ENCODE data around the gene NPW.

NPW gene

DNA sequence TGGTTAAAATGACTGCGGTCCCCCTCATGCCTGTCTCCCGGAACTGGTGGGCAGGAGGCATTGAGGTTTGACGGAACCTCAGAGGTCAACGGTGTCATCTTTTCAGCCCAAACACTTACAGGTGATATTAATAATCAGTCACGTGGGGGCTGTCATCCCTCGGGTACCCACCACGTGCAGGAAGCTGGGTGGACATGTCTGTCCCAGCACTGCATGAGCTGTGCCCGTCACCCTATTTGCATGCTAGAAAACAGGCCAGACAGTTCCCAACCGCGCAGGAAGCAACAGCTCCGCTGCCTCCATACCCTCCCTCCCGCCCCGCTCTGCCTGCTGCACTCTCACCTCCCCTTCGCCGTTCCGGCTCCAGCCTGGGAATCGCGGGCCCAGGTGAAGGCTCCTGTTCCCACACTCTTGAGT is 28.4 kb upstream of the NPW start:
- Histone ChIP-seq H3K36me3 (ENCODE audit: control insufficient read depth in 4 of 4, insufficient read depth in 4 of 4, low read length in 3 of 4) (peaks cover 0 to 13% (median 9%) of the 10 kb centered on the region in 4 experiments), H3K9me3 (ENCODE audit: control extremely low read depth in 1 of 5, control insufficient read depth in 4 of 5, insufficient read depth in 2 of 5, low read depth in 1 of 5, low read length in 4 of 5) (no peaks in the 10 kb centered on the region), H3K27me3 (replicated peaks in 2 of 5; ENCODE audit: control insufficient read depth in 4 of 5, insufficient read depth in 5 of 5, low read length in 4 of 5) (peaks cover 0 to 45% (median 22%) of the 10 kb centered on the region in 5 experiments), H3K4me1 (ENCODE audit: control extremely low read depth in 1 of 4, control insufficient read depth in 4 of 4, insufficient read depth in 4 of 4, low read length in 3 of 4) (peaks cover 0 to 29% (median 21%) of the 10 kb centered on the region in 4 experiments), H3K4me3 (ENCODE audit: control insufficient read depth in 1 of 7, extremely low read depth in 1 of 7, insufficient read depth in 4 of 7, low read depth in 2 of 7, low read length in 6 of 7) (peak overlapping the region in 4 of 7 experiments; percentile 46 to 66 (median 58)), H3K27ac (ENCODE audit: insufficient read depth in 1 of 2, low read depth in 1 of 2, low read length in 2 of 2, poor library complexity in 1 of 2, severe bottlenecking in 2 of 2) (no peak overlapping the region)
- CTCF ChIA-PET, result no interaction called here
- peak in 2 of 3 donors; percentile 43 to 48 for DNase-seq
- 1% methylated on average over 15 of the region's 18 CpGs for WGBS (ENCODE audit: insufficient coverage)
- POLR2A ChIA-PET, result interaction anchor here (1.2 to 1.5 kb wide), 2 partner anchors 26 to 157 kb away, joined by 3 read pairs; partner anchors contain the start of gene RPS2

DNA sequence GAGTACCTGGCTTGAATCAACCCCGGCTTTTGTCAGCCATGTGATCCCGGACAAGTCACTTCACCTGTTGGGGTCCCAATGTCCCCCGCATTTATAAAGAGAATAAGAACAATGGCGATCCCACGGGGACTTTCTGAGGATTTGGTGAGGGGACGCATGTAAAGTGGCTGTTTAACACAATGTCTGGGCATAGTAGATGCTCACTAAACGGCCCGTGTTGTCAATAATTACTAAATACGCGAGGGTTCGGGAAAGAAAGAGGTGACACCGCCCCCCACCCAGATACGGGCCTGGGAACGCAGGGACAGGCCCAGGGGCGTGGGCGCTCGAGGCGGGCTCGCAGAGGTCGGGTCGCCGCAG is 28.0 kb upstream of the NPW start:
- peaks cover 0 to 9% (median 5%) of the 10 kb centered on the region in 4 experiments for H3K36me3 ChIP-seq (ENCODE audit: control insufficient read depth in 4 of 4, insufficient read depth in 4 of 4, low read length in 3 of 4)
- H3K27me3 ChIP-seq (replicated peaks in 2 of 5; ENCODE audit: control insufficient read depth in 4 of 5, insufficient read depth in 5 of 5, low read length in 4 of 5), result peaks cover 0 to 45% (median 22%) of the 10 kb centered on the region in 5 experiments
- CTCF ChIA-PET, result no interaction called here
- POLR2A ChIA-PET, result interaction anchor here (1.0 to 1.5 kb wide), 3 partner anchors 26 to 164 kb away, joined by 3 to 6 read pairs (median 3); partner anchors contain the start of genes RPS2 and TRAF7
- H3K4me1 ChIP-seq (ENCODE audit: control extremely low read depth in 1 of 4, control insufficient read depth in 4 of 4, insufficient read depth in 4 of 4, low read length in 3 of 4), result peaks cover 0 to 29% (median 21%) of the 10 kb centered on the region in 4 experiments
- 10% methylated on average over 18 of the region's 22 CpGs for WGBS (ENCODE audit: insufficient coverage)
- H3K27ac ChIP-seq (ENCODE audit: insufficient read depth in 1 of 2, low read depth in 1 of 2, low read length in 2 of 2, poor library complexity in 1 of 2, severe bottlenecking in 2 of 2), result no peak overlapping the region
- no peak for DNase-seq
- no peaks in the 10 kb centered on the region for H3K9me3 ChIP-seq (ENCODE audit: control extremely low read depth in 1 of 5, control insufficient read depth in 4 of 5, insufficient read depth in 2 of 5, low read depth in 1 of 5, low read length in 4 of 5)
- H3K4me3 ChIP-seq (ENCODE audit: control insufficient read depth in 1 of 7, extremely low read depth in 1 of 7, insufficient read depth in 4 of 7, low read depth in 2 of 7, low read length in 6 of 7), result peak overlapping the region in 4 of 7 experiments; percentile 46 to 66 (median 51)

DNA sequence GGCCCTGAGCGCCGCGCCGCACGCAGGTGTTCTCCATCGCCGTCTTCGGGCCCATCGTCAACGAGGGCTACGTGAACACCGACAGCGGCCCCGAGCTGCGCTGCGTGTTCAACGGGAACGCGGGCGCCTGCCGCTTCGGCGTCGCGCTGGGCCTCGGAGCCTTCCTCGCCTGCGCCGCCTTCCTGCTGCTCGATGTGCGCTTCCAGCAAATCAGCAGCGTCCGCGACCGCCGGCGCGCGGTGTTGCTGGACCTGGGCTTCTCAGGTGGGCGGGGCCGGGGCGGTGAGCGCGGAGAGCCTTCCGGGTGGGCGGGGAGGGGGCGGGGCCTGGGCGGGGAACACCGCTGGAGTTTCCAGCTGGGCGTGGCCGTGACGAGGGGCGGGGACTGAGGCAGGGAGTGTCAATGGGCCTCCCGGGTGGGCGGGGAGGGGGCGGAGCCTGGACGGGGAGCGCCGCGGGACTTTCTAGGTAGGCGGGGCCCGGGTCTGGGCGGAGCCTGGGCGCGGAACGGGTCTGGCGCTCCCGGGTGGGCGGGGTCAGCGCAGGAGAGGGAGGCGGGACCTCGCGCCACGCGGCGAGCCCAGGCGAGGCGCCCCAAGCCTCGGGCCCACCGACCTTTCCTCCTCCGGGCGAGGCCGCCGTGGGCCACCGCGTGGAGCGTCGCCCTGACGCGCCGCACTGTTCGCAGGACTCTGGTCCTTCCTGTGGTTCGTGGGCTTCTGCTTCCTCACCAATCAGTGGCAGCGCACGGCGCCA is 27.5 kb upstream of the NPW start:
- H3K4me3 ChIP-seq (ENCODE audit: control insufficient read depth in 1 of 7, extremely low read depth in 1 of 7, insufficient read depth in 4 of 7, low read depth in 2 of 7, low read length in 6 of 7), result peak overlapping the region in 4 of 7 experiments; percentile 46 to 66 (median 51)
- peaks cover 0 to 45% (median 22%) of the 10 kb centered on the region in 5 experiments for H3K27me3 ChIP-seq (replicated peaks in 2 of 5; ENCODE audit: control insufficient read depth in 4 of 5, insufficient read depth in 5 of 5, low read length in 4 of 5)
- peak; percentile 89 to 93 (median 92) for DNase-seq
- H3K27ac ChIP-seq (ENCODE audit: insufficient read depth in 1 of 2, low read depth in 1 of 2, low read length in 2 of 2, poor library complexity in 1 of 2, severe bottlenecking in 2 of 2), result no peak overlapping the region
- ChIA-PET POLR2A (interaction anchor here (1.0 to 1.5 kb wide), 3 partner anchors 27 to 163 kb away, joined by 3 to 6 read pairs (median 3); partner anchors contain the start of genes RPS2 and TRAF7), CTCF (no interaction called here)
- 4% methylated on average over 71 of the region's 96 CpGs for WGBS (ENCODE audit: insufficient coverage)
- H3K4me1 ChIP-seq (ENCODE audit: control extremely low read depth in 1 of 4, control insufficient read depth in 4 of 4, insufficient read depth in 4 of 4, low read length in 3 of 4), result peaks cover 0 to 29% (median 21%) of the 10 kb centered on the region in 4 experiments
- peaks cover 0 to 9% (median 5%) of the 10 kb centered on the region in 4 experiments for H3K36me3 ChIP-seq (ENCODE audit: control insufficient read depth in 4 of 4, insufficient read depth in 4 of 4, low read length in 3 of 4)
- no peaks in the 10 kb centered on the region for H3K9me3 ChIP-seq (ENCODE audit: control extremely low read depth in 1 of 5, control insufficient read depth in 4 of 5, insufficient read depth in 2 of 5, low read depth in 1 of 5, low read length in 4 of 5)

DNA sequence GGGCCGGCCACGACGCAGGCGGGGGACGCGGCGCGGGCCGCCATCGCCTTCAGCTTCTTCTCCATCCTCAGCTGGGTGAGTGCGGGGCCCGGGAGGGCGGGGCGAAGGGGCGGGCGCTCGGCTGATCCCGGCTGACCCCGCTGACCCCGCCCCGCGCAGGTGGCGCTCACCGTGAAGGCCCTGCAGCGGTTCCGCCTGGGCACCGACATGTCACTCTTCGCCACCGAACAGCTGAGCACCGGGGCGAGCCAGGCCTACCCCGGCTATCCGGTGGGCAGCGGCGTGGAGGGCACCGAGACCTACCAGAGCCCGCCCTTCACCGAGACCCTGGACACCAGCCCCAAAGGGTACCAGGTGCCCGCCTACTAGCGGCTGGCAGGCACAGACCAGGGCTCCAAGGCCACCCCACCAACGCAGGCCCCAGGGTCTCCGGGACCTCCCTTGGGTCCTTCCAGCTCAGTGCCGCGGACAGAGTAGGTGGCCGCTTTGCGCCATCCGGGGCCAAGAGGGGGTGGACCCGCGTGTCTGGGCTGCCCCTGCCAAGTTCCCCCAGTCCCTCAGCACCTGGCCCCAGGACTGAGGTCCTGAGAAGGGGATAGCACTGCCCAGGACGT is 26.8 kb upstream of the NPW start:
- ChIA-PET POLR2A (interaction anchor here (1.0 to 1.5 kb wide), 2 partner anchors 155 to 162 kb away, joined by 3 to 6 read pairs; partner anchors contain the start of gene TRAF7), CTCF (interaction anchor here (1.2 kb wide), 1 partner anchor 11 kb away, joined by 4 read pairs; no protein-coding TSS in a partner anchor)
- Histone ChIP-seq H3K4me3 (ENCODE audit: control insufficient read depth in 1 of 7, extremely low read depth in 1 of 7, insufficient read depth in 4 of 7, low read depth in 2 of 7, low read length in 6 of 7) (peak overlapping the region in 2 of 7 experiments; percentile 16 to 23), H3K4me1 (ENCODE audit: control extremely low read depth in 1 of 4, control insufficient read depth in 4 of 4, insufficient read depth in 4 of 4, low read length in 3 of 4) (peaks cover 0 to 29% (median 21%) of the 10 kb centered on the region in 4 experiments), H3K27ac (ENCODE audit: insufficient read depth in 1 of 2, low read depth in 1 of 2, low read length in 2 of 2, poor library complexity in 1 of 2, severe bottlenecking in 2 of 2) (no peak overlapping the region), H3K9me3 (ENCODE audit: control extremely low read depth in 1 of 5, control insufficient read depth in 4 of 5, insufficient read depth in 2 of 5, low read depth in 1 of 5, low read length in 4 of 5) (no peaks in the 10 kb centered on the region), H3K36me3 (ENCODE audit: control insufficient read depth in 4 of 4, insufficient read depth in 4 of 4, low read length in 3 of 4) (peaks cover 0 to 12% (median 9%) of the 10 kb centered on the region in 4 experiments), H3K27me3 (replicated peaks in 2 of 5; ENCODE audit: control insufficient read depth in 4 of 5, insufficient read depth in 5 of 5, low read length in 4 of 5) (peaks cover 0 to 45% (median 22%) of the 10 kb centered on the region in 5 experiments)
- DNase-seq, result no peak
- 54% methylated on average over 39 of the region's 50 CpGs for WGBS (ENCODE audit: insufficient coverage)

DNA sequence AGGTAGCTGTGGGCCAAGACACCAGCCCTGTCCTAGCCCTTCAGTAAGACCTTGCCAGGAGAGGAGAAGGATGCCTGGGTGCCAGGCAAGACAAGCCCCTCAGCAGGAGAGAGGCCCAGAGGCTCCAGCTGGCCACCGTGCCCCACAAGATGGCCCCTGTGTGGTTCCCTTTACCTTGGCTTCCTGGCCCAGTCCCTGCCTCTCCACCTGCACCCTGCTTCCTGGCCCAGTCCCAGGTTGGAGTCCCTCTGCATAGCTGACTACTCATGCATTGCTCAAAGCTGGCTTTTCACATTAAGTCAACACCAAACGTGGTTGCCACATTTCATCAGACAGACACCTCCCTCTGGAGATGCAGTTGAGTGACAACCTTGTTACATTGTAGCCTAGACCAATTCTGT is 25.9 kb upstream of the NPW start:
- peaks cover 0 to 29% (median 21%) of the 10 kb centered on the region in 4 experiments for H3K4me1 ChIP-seq (ENCODE audit: control extremely low read depth in 1 of 4, control insufficient read depth in 4 of 4, insufficient read depth in 4 of 4, low read length in 3 of 4)
- no peaks in the 10 kb centered on the region for H3K9me3 ChIP-seq (ENCODE audit: control extremely low read depth in 1 of 5, control insufficient read depth in 4 of 5, insufficient read depth in 2 of 5, low read depth in 1 of 5, low read length in 4 of 5)
- CTCF ChIA-PET, result interaction anchor here (1.2 kb wide), 2 partner anchors 11 to 42 kb away, joined by 3 to 4 read pairs; no protein-coding TSS in a partner anchor
- POLR2A ChIA-PET, result no interaction called here
- peaks cover 0 to 36% (median 19%) of the 10 kb centered on the region in 5 experiments for H3K27me3 ChIP-seq (replicated peaks in 2 of 5; ENCODE audit: control insufficient read depth in 4 of 5, insufficient read depth in 5 of 5, low read length in 4 of 5)
- no peak for DNase-seq
- 100% methylated on average over 2 of the region's 2 CpGs for WGBS (ENCODE audit: insufficient coverage)
- H3K36me3 ChIP-seq (ENCODE audit: control insufficient read depth in 4 of 4, insufficient read depth in 4 of 4, low read length in 3 of 4), result peaks cover 0 to 21% (median 16%) of the 10 kb centered on the region in 4 experiments
- H3K27ac ChIP-seq (ENCODE audit: insufficient read depth in 1 of 2, low read depth in 1 of 2, low read length in 2 of 2, poor library complexity in 1 of 2, severe bottlenecking in 2 of 2), result no peak overlapping the region
- no peak overlapping the region for H3K4me3 ChIP-seq (ENCODE audit: control insufficient read depth in 1 of 7, extremely low read depth in 1 of 7, insufficient read depth in 4 of 7, low read depth in 2 of 7, low read length in 6 of 7)

DNA sequence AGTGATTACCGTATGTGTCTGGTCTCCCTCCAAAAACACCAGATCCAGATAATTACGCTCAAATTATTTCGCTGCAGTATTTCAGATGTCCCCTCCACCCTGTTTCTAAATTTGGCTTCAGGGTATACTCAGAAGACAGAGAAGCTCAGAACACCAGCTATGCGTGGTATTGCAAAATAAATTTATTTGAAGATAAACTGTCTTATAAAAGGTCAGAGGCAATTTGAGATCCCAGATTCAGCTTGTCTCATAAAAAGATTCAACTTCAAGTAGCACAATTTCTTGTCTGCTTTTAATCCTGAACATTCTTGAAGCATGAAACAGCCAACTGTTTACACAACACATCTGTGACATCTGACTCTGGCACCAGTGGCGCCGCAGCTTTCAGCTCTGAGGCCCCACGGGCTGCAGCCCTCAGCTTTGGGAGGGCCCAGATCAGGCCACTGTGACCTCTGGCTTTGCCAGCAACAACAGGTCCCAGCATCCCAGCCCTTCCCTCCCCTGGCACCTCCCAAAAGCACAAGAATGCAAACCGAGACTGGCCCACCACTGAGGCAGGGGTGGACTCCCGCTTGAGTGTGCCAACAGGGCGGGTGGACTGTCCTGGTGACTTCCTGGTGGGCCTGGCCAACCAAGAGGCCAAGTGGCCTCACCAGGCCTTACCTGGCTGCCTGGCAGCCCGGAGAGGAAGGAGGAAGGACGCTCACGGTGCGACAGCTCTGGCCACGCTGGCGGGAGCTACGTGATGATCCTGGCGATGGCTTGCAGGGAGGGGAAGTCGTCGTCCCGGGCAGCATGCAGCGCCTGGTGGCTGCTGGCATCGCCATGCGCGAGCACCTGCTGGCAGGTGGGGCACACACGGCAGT is 21.9 kb upstream of the NPW start:
- DNase-seq, result no peak
- H3K27ac ChIP-seq (ENCODE audit: insufficient read depth in 1 of 2, low read depth in 1 of 2, low read length in 2 of 2, poor library complexity in 1 of 2, severe bottlenecking in 2 of 2), result no peak overlapping the region
- ChIA-PET POLR2A (no interaction called here), CTCF (interaction anchor here (1.2 to 3.3 kb wide), 4 partner anchors 7 to 22 kb away, joined by 4 to 23 read pairs (median 4); partner anchors contain the start of gene NPW)
- peaks cover 0 to 2% (median 0%) of the 10 kb centered on the region in 4 experiments for H3K4me1 ChIP-seq (ENCODE audit: control extremely low read depth in 1 of 4, control insufficient read depth in 4 of 4, insufficient read depth in 4 of 4, low read length in 3 of 4)
- WGBS (ENCODE audit: insufficient coverage), result 96% methylated on average over 20 of the region's 26 CpGs
- H3K4me3 ChIP-seq (ENCODE audit: control insufficient read depth in 1 of 7, extremely low read depth in 1 of 7, insufficient read depth in 4 of 7, low read depth in 2 of 7, low read length in 6 of 7), result no peak overlapping the region
- H3K36me3 ChIP-seq (ENCODE audit: control insufficient read depth in 4 of 4, insufficient read depth in 4 of 4, low read length in 3 of 4), result peaks cover 0 to 61% (median 49%) of the 10 kb centered on the region in 4 experiments
- H3K27me3 ChIP-seq (replicated peaks in 2 of 5; ENCODE audit: control insufficient read depth in 4 of 5, insufficient read depth in 5 of 5, low read length in 4 of 5), result peaks cover 0 to 4% (median 0%) of the 10 kb centered on the region in 5 experiments
- H3K9me3 ChIP-seq (ENCODE audit: control extremely low read depth in 1 of 5, control insufficient read depth in 4 of 5, insufficient read depth in 2 of 5, low read depth in 1 of 5, low read length in 4 of 5), result no peaks in the 10 kb centered on the region

Data from common myeloid progenitor, CD34-positive (primary cell).